ENCODE measurements around the gene KRTDAP. TPM values are rescaled to one million over a fixed set of nuclear protein-coding genes. Genes with fewer than 3 reads are reported as not detected.

Gene KRTDAP
- total RNA-seq, 1 experiment from 2014 or later = not detected

DNA sequence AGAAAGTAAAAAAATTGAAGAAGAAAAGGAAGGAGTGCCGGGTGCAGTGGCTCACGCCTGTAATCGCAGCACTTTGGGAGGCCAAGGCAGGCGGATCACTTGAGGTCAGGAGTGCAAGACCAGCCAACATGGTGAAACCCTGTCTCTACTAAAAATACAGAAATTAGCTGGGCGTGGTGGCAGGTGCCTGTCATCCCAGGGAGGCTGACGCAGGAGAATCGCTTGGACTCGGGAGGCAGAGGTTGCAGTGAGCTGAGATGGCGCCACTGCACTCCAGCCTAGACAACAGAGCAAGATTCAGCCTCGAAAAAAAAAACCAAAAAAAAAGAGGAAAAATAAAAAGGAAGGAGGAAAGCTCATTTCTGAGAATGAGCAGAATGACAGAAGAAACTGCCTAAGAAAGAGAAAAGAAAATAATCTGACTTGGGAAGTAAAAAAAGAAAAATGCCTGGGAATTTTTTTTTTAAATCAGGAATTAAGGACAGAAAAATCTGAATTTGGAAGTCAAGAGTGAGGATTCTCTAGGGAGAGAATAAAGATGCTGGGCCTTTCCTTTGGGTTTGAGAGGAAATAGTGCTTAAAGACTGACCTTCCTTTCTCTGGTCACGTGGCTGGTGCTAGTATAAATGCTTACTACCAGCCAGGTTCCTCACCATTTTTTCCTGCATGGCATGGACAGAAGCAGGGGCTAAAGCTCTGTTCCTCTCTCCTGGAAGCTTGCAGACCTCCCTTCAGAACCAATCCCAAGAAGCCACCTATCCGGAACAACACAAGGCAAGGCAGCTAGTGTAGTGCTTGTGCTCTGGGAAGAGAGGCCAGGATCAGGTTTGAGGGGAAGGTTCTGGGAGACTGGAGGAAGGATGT, 42.4 kb downstream of the KRTDAP start, which contains the start of gene FFAR2:
Gene FFAR2, plus strand, starts transcription at position 652 of the 864 bp plus-strand sequence. CDS start 1,458 bp downstream, outside the sequence.
- H3K36me3 ChIP-seq = no peaks in the 10 kb centered on the region
- H3K27ac ChIP-seq = no peak within 1 kb of the TSS
- H3K4me1 ChIP-seq (replicated peaks) = no peaks in the 10 kb centered on the region
- no peak for DNase-seq (ENCODE audit: low read depth in 1 of 2, low spot score in 2 of 2)
- no peaks in the 10 kb centered on the region for H3K9me3 ChIP-seq (replicated peaks)
- H3K4me3 ChIP-seq = no peak within 1 kb of the TSS
- peaks cover 11% of the 10 kb centered on the region for H3K27me3 ChIP-seq (replicated peaks)

DNA sequence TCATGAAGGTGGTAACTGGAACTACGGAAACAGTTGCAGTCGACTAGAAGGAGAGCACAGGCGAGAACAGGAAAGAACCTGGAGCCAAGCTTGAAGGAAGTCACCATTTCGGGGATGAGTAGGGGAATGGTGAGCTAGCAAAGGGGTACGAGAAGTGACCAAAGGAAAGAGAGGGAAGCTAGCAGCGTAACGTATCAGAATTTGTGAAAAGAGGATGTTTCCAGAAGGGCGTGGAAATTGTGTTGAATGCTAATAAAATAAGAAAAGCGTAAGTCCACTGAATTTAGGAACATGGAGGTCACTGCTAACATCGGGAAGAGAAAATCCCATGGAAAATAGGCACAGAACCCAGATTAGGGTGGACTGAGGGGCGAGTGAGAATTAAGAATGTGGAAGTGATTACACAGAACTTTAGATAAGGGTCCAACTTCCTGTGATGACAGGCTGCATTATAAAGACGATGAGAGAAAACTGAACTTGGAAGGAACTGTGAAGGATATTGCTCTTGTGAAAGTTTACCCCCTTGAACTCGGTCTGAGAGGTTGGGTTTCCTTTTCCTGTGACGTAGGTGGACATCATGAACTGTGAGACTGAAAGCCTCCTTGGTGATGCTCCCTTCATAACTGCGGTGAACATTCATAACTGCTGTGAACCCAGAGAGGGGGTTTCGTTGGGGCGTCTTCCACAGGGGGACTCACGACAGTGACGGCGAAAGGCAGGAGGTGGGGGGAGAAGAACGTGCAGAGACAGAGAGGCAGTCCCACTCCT, 44.3 kb downstream of the KRTDAP start:
- Histone ChIP-seq H3K36me3 (no peaks in the 10 kb centered on the region), H3K4me1 (replicated peaks) (no peaks in the 10 kb centered on the region), H3K27ac (no peak overlapping the region), H3K4me3 (no peak overlapping the region), H3K27me3 (replicated peaks) (peaks cover 11% of the 10 kb centered on the region), H3K9me3 (replicated peaks) (no peaks in the 10 kb centered on the region)
- no peak for DNase-seq (ENCODE audit: low read depth in 1 of 2, low spot score in 2 of 2)

DNA sequence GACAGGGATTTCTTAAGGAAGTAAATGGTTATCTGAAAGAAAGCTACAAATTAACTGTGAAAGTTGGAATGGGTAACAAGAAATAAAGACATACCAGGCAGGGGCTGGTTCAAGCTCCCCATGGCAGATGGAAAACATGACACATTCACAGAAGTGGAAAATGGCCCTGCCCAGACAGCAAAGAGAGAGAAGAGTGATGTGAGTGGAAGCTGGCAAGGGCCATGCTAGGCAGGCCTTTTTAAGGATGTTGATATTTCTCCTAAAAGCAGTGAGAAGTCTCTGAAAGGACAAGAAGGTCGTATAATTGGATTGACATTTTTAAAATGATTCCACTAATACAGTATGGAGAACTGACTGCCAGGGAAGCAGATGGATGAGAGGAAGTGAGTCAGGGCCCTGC, 45.5 kb downstream of the KRTDAP start:
- Histone ChIP-seq H3K27me3 (replicated peaks) (peaks cover 11% of the 10 kb centered on the region), H3K36me3 (no peaks in the 10 kb centered on the region), H3K9me3 (replicated peaks) (no peaks in the 10 kb centered on the region), H3K4me1 (replicated peaks) (no peaks in the 10 kb centered on the region), H3K27ac (no peak overlapping the region), H3K4me3 (no peak overlapping the region)
- DNase-seq (ENCODE audit: low read depth in 1 of 2, low spot score in 2 of 2) = no peak

DNA sequence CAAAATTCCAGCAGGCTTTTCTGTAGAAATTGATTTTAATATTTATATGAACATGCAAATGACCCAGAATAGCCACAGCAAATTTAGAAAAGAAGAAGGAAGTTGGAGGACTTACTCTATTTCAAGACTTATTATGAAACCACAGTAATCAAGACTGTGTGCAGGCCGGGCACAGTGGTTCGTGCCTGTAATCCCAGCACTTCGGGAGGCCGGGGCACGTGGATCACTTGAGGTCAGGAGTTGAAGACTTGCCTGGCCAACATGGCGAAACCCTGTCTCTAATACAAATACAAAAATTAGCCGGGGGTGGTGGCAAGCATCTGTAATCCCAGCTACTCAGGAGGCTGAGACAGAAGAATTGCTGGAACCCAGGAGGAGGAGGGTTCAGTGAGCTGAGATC, 48.2 kb downstream of the KRTDAP start:
- DNase-seq (ENCODE audit: low read depth in 1 of 2, low spot score in 2 of 2) = no peak
- Histone ChIP-seq H3K4me1 (replicated peaks) (no peaks in the 10 kb centered on the region), H3K4me3 (no peak overlapping the region), H3K27me3 (replicated peaks) (peaks cover 11% of the 10 kb centered on the region), H3K36me3 (no peaks in the 10 kb centered on the region), H3K9me3 (replicated peaks) (no peaks in the 10 kb centered on the region), H3K27ac (no peak overlapping the region)

DNA sequence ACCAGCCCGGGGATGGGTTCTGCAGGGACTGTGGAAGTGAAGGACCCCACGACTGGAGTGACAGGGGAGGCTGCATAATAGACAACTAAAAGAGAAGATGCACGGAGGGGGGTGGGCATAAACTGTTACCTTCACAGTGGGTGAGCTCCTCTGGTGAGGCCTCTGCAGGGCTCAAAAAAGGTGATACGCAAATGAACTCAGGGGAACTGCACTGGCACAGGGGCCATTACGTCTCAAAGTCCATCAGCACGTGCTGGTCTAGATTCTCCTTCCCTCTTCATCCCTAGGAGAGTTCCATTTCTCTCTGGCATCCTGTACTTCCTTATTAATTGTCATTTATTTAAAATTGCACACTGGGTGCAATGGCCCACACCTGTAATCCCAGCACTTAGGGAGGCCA, 50.3 kb downstream of the KRTDAP start:
- Histone ChIP-seq H3K9me3 (replicated peaks) (no peaks in the 10 kb centered on the region), H3K4me1 (replicated peaks) (no peaks in the 10 kb centered on the region), H3K4me3 (no peak overlapping the region), H3K27ac (no peak overlapping the region), H3K36me3 (no peaks in the 10 kb centered on the region), H3K27me3 (replicated peaks) (peaks cover 5% of the 10 kb centered on the region; the same call in 1 of the 2 replicates)
- DNase-seq (ENCODE audit: low read depth in 1 of 2, low spot score in 2 of 2) = no peak

DNA sequence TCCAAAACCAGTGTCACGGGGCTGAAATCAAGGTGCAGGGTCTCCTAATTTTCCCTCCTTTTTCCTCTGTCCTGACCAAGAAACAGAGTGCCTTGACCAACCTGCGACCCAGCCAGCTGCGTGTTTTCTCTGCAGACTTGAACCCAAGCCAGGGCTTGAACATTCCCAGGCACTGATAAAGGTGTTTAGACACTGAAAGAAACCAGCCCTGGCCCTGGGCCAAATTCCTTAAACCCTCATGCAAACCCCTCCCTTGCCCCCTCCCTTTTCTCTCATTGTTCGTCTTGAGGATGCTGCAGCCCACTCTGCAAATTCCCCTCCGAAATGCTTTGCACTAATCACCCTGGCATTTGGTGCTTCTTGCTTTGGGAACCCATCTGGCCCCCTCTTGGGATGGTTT, 51.7 kb downstream of the KRTDAP start:
- Histone ChIP-seq H3K4me1 (replicated peaks) (no peaks in the 10 kb centered on the region), H3K36me3 (no peaks in the 10 kb centered on the region), H3K9me3 (replicated peaks) (no peaks in the 10 kb centered on the region), H3K27ac (no peak overlapping the region), H3K4me3 (no peak overlapping the region), H3K27me3 (replicated peaks) (peaks cover 5% of the 10 kb centered on the region)
- no peak for DNase-seq (ENCODE audit: low read depth in 1 of 2, low spot score in 2 of 2)

DNA sequence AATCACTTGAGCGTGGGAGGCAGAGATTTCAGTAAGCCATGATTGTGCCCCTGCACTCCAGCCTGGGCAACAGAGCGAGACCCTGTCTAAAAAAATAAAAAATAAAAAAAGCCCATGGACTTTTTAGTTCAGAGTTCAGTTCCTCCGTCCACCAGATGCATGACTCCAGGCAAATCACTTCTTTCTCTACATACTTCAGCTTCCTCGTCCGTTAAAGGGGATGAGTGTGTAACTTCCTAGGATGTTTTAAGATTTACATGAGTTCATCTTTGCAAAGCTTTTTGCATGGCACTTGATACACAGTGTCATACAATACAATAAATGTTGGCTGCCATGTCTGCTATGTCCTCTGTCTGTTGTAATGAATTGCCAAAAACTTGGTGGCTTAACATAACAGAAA, 52.2 kb downstream of the KRTDAP start:
- Histone ChIP-seq H3K4me1 (replicated peaks) (no peaks in the 10 kb centered on the region), H3K9me3 (replicated peaks) (no peaks in the 10 kb centered on the region), H3K27ac (no peak overlapping the region), H3K4me3 (no peak overlapping the region), H3K36me3 (no peaks in the 10 kb centered on the region), H3K27me3 (replicated peaks) (peaks cover 5% of the 10 kb centered on the region)
- DNase-seq (ENCODE audit: low read depth in 1 of 2, low spot score in 2 of 2) = no peak

DNA sequence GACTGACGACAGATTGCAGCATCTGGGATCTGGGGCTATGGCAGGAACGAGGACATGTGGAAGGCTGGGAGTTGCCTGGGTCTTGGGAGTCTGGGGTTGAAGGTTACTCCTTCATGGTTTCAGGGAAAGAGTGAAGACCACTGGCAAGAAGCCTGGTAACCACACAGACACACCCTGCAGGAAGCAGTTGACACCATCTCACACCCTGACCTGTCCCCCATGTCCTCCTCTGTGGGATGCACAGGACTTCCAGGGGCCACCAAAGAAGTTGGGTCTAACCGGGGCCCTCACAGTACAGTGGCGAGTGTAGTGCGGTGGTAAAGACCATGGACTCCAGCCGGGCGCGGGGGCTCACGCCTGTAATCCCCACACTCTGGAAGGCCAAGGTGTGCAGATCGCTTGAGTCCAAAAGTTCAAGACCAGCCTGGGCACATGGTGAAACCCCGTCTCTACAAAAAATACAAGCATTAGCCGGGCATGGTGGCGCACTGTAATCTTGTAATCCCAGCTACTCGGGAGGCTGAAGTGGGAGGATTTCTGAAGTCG, 52.8 kb downstream of the KRTDAP start:
- no peaks in the 10 kb centered on the region for H3K9me3 ChIP-seq (replicated peaks)
- no peak overlapping the region for H3K27ac ChIP-seq
- H3K27me3 ChIP-seq (replicated peaks) = peaks cover 5% of the 10 kb centered on the region
- DNase-seq (ENCODE audit: low read depth in 1 of 2, low spot score in 2 of 2) = no peak
- H3K4me1 ChIP-seq (replicated peaks) = no peaks in the 10 kb centered on the region
- no peak overlapping the region for H3K4me3 ChIP-seq
- no peaks in the 10 kb centered on the region for H3K36me3 ChIP-seq

Other genes starting within 250 kb of the KRTDAP start
- gene LSR, start 241.5 kb downstream of the KRTDAP start, total RNA-seq (2014; rRNA removed; shearing (Covaris generic)) = 2.0 TPM in 1 of 2 replicates, not detected in the other
- 42.9 and 60.3 TPM in 2 replicates for gene USF2, start 221.5 kb downstream of the KRTDAP start, total RNA-seq (2014; rRNA removed; shearing (Covaris generic))
- gene HAMP, start 207.9 kb downstream of the KRTDAP start, total RNA-seq (2014; rRNA removed; shearing (Covaris generic)) = not detected in 2 replicates
- 0.50 TPM in 1 of 2 replicates, not detected in the other for gene MAG, start 198.3 kb downstream of the KRTDAP start, total RNA-seq (2014; rRNA removed; shearing (Covaris generic))
- gene CD22, start 161.3 kb downstream of the KRTDAP start, total RNA-seq (2014; rRNA removed; shearing (Covaris generic)) = 0.03 and 0.21 TPM in 2 replicates
- gene FFAR1, start 142.6 kb downstream of the KRTDAP start, total RNA-seq (2014; rRNA removed; shearing (Covaris generic)) = not detected in 2 replicates
- not detected in 2 replicates for gene FFAR3, start 132.0 kb downstream of the KRTDAP start, total RNA-seq (2014; rRNA removed; shearing (Covaris generic))
- not detected in 2 replicates for gene GPR42, start 119.4 kb downstream of the KRTDAP start, total RNA-seq (2014; rRNA removed; shearing (Covaris generic))
- not detected in 2 replicates for gene FFAR2, start 42.2 kb downstream of the KRTDAP start, total RNA-seq (2014; rRNA removed; shearing (Covaris generic))
- not detected in 2 replicates for gene DMKN, start 23.2 kb upstream of the KRTDAP start, total RNA-seq (2014; rRNA removed; shearing (Covaris generic))
- gene SBSN, start 37.8 kb upstream of the KRTDAP start, total RNA-seq (2014; rRNA removed; shearing (Covaris generic)) = not detected in 2 replicates
- gene GAPDHS, start 43.0 kb upstream of the KRTDAP start, total RNA-seq (2014; rRNA removed; shearing (Covaris generic)) = not detected in 2 replicates
- 79.8 and 83.5 TPM in 2 replicates for gene TMEM147, start 55.2 kb upstream of the KRTDAP start, total RNA-seq (2014; rRNA removed; shearing (Covaris generic))
- gene ATP4A, start 73.2 kb upstream of the KRTDAP start, total RNA-seq (2014; rRNA removed; shearing (Covaris generic)) = not detected in 2 replicates
- gene PMIS2, start 95.7 kb upstream of the KRTDAP start, total RNA-seq (2014; rRNA removed; shearing (Covaris generic)) = not detected in 2 replicates
- gene HAUS5, start 122.3 kb upstream of the KRTDAP start, total RNA-seq (2014; rRNA removed; shearing (Covaris generic)) = 10.2 and 15.2 TPM in 2 replicates
- gene RBM42, start 138.6 kb upstream of the KRTDAP start, total RNA-seq (2014; rRNA removed; shearing (Covaris generic)) = 106 and 151 TPM in 2 replicates
- gene ETV2, start 151.3 kb upstream of the KRTDAP start, total RNA-seq (2014; rRNA removed; shearing (Covaris generic)) = 0.82 and 9.0 TPM in 2 replicates
- gene COX6B1, start 157.9 kb upstream of the KRTDAP start, total RNA-seq (2014; rRNA removed; shearing (Covaris generic)) = 364 and 463 TPM in 2 replicates
- gene UPK1A, start 176.1 kb upstream of the KRTDAP start, total RNA-seq (2014; rRNA removed; shearing (Covaris generic)) = not detected in 2 replicates
- gene ZBTB32, start 214.1 kb upstream of the KRTDAP start, total RNA-seq (2014; rRNA removed; shearing (Covaris generic)) = not detected in 2 replicates
- 4.9 and 7.4 TPM in 2 replicates for gene KMT2B, start 227.5 kb upstream of the KRTDAP start, total RNA-seq (2014; rRNA removed; shearing (Covaris generic))